GM19463 (cell line): Measurements from ENCODE around the gene GAL3ST2.
"Not testable (repeated sequence)": the region's sequence is repeated elsewhere in the genome, so short reads cannot be mapped to it uniquely, and the experiment has no call there.

Experiments
- ATAC-seq: cut with Tn5 transposase; IDR thresholded peaks from one replicate; pipeline ENCODE4 v1.9.1; 2021; ENCODE audit warnings: mild to moderate bottlenecking, moderate library complexity; ENCODE audit not compliant: unreplicated experiment

GAL3ST2 gene

DNA sequence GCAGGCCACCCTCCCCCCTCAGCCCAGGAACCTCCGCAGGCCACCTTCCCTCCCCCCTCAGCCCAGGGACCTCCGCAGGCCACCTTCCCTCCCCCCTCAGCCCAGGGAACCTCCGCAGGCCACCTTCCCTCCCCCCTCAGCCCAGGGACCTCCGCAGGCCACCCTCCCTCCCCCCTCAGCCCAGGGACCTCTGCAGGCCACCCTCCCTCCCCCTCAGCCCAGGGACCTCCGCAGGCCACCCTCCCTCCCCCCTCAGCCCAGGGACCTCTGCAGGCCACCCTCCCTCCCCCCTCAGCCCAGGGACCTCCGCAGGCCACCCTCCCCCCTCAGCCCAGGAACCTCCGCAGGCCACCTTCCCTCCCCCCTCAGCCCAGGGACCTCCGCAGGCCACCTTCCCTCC, 29.6 kb downstream of the GAL3ST2 start:
- not testable (repeated sequence) for ATAC-seq

DNA sequence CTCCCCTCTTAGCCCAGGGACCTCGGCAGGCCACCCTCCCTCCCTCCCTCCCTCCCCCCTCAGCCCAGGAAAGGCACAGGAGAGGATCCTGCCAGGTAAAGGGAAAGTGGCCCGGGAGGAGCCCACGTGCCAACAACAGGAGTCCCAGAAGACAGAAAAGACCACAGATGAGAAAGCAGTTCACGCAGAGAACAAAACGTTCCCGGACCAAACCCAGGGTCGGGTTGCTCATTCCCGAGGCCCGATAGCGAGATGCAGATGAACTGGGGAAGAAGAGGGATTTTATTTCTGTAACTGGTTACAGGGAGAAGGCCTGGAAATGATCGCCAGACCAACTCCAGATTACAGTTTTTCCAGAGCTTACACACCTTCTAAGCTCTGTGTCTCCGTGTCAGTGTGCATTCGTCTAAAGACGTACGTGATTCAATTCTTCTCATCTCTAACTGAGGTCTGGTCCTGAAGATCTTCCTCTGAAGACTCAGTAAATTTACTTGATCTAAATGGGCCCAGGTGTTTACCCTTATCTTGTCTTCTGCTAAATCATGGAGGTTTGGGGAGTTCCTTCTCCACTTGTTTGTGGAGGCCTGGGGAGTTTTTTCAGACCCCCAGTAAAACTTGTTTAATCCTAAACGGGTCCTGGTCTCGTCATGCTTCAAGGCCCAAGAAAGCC, 31.6 kb downstream of the GAL3ST2 start:
- ATAC-seq: no peak

DNA sequence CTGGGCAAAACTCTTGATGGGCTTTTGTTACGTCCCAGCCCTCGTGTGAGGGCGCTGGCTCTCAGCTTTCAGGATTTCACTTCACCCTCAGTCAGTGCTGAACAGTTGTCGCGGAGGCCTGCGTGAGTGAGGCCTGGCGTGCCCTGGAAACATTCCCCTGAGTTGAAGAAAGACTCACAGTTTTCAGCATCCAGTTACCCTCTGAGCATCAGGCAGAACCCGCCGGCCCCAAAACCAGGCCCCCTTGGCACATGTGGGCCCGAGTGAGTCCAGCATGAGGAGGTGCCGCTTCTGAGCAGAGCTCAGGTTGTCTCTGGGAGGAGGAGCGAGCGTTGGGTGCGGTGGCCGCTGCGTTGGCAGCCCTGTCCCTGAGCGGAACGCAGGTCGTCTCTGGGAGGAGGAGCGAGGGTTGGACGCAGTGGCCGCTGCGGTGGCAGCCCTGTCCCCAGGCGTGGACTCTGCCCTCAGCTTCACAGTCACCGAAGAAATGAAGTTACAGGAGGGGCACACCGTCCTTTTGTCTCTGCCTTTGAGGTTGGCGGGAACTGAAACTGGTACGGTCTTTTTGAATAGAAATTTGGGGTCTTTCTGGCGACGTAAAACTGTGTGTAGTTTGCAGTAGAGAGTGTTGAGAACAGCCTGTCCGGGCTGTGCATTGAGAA, 32.2 kb downstream of the GAL3ST2 start, which contains the start of gene NEU4:
Gene NEU4, plus strand, starts transcription at position 473 of the 662 bp plus-strand sequence. CDS start 5,292 bp downstream, outside the sequence.
- ATAC-seq: no peak

DNA sequence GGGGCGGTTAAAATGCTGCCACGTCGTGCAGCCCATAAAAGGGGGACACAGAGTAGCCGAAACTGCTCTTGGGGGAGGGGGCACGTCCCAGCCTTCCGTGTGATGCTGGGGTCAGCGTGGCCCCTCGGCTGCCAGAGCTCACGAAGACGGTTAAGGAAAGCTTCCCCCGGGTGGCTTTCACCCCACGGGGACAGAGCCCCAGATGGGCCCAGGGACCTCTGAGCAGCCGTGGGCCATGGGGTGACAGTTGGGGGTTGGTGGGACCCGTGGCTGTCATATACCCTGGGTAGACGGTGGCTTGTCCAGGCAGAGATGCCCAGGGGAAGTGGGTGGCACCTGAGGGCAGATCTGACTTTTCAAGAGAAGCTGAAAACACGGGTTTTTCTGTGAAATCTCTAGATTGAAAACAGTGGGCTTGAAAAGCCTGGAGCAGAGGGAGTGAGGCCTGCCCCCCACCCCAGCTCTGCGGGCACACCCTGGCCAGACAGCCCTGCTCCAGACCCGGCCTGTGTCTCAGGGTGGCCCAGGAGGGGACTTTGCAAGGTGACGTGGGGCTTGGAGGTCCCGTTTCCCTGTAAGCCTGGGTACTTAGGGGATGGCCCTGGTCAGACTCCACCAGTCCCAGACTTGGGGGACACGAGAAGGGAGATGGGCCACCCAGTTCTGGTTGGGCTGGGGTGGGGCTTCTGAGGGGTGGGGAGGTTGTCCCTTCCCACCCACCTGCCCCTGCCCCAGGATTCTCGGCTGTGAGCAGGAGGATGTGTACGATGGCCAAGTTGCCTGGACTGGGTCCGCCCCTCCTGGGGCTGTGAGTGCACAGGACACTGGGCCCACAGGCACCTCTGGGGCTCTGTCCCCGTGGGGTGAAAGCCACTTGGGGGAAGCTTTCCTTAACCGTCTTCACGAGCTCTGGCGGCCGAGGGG, 33.0 kb downstream of the GAL3ST2 start:
- ATAC-seq: no peak

DNA sequence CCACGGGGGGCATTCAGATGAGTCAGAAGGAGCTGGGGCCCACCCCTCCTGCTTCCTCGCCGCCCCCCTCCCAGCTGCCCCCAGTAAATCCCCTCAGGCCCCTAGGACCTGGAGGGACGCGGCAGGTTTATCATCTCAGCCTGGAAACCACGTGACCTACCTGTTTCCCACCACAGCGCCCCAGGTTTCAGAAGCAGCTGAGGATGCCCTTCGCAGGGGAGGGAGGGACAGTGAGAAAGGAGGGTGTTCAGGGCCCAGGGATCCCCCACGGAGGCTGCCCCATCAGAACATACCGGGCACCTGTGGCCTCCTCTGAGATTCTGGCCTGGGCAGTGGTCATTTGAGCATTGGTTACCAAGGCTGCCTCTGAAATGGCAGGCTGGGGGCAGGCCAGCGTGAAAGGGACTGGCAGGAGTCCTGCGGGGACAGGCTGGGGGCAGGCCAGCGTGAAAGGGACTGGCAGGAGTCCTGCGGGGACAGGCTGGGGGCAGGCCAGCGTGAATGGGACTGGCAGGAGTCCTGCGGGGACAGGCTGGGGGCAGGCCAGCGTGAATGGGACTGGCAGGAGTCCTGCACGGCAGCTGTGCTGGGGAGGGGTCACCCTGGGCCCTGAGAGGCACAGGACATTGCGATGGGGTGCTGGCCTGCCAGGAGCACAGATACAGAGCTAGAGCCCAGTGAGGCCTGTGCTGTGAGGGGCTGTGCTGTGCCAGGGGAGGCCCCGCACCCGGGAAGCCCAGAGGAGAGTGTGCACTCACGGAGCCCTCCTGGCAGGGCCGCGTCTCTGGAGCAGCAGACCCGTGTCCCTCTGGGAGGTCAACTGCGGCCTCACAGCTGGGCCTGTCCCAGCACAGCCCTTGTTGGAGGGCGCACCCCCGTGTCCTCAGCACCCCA, 33.9 kb downstream of the GAL3ST2 start:
- ATAC-seq: no peak

DNA sequence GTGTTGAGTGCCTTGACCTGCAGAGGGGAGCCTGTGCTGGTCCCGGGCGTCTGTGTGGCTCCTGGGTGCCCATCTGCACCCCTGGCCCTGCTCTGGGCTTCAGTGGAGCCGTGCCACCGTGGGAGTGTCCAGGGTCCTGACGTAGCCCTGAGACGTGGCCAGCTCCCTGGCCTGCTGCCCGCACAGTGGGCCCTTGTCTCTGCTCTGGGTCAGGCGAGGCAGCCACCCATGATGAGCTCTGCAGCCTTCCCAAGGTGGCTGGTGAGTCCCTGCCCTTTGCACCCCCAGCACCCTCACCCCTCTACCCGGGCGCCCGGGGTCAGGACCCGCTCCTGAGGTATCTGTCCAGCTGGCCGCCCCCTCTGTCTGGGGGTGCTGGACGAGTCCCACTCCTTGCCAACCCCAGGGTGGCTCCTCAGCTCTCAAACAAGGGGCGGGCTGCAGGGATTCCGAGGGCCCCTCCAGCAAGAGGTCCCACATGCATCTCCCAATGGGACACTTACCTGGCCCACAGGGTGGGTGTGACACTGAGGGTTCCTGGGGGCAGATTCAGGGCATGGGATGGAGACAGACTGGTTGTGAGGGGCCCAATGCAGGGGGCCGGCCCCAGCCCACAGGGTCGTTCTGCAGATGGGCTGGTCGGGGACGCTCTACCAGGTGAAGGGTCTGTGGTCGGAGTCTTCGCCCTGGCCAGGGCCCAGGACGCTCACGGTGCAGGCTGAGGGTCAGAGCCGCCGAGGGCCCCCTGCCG, 34.8 kb downstream of the GAL3ST2 start:
- no peak for ATAC-seq

DNA sequence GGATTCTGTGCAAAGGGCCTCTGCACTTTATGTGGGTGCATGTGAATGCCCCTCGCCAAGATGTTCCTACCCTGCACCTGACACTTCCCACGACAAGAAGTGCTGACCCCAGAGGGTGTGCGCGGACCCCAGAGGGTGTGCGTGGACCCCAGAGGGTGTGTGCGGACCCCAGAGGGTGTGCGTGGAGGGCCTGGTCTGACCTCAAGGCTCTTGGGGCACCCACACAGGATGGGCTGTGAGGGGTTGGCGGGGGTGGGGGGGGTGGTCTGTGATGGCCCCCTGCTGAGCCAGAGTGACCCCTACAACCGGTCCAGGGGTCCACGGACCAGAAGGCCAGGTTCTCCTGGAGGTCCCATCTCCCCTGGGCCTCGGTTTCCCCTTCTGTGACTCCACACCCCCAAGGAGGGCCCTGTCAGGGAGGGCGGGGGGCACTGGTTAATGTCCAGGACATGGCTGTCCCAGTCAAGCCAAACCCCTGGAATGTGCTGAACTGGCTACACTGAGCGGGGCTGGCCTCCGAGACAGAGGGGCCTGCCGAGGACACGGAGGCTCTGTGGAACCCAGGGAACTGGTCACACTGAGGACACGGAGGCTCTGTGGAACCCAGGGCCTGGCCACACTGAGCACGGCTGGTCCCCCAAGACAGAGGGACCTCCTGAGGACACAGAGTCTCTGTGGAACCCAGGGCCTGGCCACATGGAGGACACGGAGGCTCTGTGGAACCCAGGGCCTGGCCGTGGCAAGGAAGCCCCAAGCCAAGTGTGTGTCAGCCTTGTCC, 35.5 kb downstream of the GAL3ST2 start:
- no peak for ATAC-seq

DNA sequence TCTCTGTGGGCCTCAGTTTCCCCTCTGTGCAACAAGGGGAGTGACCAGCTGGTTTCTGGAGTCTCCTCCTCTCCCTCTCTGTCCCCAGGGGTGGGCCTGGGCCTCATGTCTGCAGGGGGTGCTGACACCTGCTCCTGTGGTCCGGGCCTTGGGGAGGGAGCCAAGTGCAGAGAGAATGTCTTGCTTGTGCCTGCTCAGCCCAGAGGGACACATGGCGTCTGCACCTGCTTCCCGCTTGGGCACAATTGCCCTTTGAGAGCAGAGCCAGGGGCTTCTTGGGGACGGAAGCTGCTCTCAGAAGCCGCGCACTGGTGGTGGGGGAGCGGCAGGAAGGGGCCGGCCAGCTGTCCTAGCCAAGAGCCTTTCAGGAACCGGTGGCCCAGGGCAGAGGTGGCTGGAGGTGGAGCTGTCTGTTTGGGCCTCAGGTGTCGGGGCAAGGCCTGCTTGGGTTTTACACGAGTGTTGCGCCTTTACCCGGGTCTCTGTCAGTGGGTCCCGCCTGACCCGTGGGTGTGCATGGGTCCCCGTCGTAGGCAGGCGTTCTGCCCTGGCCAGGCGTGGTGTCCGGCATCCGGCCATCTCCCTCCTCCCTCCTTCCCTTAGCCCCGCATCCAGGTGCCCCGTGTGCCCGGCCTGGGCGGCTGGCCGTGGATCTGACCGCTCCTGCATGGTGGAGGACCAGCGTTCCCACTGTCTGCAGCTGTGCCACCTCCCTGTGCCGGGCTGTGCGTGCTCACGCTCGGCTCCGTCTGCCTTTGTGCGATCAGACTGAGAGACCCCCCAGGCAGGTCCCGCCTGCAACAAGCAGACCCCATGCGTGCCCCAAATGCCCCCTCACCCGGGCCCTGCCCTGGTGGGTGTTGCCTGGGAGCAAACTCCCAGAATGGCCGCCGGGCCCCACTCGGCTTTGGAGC, 36.4 kb downstream of the GAL3ST2 start:
- ATAC-seq: no peak

DNA sequence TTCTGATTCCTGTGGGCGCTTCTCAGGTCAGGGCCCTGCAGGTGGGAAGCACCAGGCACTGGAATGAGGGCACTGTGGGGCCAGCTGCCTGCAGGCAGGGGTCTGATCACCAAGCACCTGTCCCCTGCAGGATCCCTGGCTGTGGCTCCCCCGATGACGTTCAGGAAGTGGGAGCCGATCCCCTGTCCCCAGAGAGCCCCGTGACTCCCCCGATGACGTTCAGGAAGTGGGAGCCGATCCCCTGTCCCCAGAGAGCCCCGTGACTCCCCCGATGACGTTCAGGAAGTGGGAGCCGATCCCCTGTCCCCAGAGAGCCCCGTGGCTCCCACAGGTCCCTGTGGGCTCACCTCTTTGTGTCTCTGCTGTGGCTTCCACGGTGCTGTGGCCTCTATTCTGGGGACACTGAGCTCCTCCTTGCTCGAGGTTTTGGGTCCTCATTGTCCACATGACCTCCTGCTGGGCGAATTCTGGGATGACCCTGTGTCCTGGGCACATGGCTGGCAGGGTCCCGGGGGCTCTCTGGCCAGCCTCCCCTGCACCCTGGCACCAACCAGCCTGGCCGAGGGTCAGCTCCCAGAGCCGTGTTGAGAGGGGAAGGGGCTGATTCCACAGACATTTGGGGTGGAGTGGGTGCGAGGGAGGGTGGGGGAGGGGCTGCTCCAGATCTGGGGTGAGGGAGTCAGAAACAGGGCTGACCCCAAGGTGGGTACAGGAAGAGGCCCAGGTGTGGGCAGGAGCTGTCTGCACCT, 37.2 kb downstream of the GAL3ST2 start:
- no peak for ATAC-seq

DNA sequence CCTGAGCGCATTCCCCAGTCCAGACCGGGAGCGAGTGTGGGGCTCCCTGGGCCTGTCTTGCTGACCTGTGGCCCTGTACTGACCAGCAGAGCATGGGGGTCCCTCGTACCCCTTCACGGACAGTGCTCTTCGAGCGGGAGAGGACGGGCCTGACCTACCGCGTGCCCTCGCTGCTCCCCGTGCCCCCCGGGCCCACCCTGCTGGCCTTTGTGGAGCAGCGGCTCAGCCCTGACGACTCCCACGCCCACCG, 37.7 kb downstream of the GAL3ST2 start:
- no peak for ATAC-seq

DNA sequence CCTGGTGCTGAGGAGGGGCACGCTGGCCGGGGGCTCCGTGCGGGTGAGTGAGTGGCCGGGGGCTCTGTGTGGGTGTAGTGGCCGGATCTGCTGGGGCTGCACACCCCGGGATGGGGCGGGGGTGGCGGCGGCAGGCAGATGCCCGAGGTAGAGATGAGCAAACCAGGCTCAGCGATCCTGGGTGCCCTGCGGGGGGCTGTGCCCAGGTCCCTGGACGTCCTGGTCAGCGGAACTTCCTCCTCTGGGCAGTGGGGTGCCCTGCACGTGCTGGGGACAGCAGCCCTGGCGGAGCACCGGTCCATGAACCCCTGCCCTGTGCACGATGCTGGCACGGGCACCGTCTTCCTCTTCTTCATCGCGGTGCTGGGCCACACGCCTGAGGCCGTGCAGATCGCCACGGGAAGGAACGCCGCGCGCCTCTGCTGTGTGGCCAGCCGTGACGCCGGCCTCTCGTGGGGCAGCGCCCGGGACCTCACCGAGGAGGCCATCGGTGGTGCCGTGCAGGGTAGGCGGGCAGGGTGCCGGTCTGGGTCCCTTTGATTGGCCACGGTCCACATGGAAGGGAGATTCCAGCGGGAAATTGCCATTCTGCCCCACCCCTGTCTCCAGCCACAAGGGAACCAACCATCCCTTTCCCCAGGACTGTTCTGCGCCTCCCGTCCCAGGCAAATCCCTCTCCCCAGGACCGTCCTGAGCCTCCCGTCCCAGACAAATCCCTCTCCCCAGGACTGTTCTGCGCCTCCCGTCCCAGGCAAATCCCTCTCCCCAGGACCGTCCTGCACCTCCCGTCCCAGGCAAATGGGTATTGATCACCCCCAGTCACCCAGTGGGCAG, 38.2 kb downstream of the GAL3ST2 start:
- no peak for ATAC-seq

DNA sequence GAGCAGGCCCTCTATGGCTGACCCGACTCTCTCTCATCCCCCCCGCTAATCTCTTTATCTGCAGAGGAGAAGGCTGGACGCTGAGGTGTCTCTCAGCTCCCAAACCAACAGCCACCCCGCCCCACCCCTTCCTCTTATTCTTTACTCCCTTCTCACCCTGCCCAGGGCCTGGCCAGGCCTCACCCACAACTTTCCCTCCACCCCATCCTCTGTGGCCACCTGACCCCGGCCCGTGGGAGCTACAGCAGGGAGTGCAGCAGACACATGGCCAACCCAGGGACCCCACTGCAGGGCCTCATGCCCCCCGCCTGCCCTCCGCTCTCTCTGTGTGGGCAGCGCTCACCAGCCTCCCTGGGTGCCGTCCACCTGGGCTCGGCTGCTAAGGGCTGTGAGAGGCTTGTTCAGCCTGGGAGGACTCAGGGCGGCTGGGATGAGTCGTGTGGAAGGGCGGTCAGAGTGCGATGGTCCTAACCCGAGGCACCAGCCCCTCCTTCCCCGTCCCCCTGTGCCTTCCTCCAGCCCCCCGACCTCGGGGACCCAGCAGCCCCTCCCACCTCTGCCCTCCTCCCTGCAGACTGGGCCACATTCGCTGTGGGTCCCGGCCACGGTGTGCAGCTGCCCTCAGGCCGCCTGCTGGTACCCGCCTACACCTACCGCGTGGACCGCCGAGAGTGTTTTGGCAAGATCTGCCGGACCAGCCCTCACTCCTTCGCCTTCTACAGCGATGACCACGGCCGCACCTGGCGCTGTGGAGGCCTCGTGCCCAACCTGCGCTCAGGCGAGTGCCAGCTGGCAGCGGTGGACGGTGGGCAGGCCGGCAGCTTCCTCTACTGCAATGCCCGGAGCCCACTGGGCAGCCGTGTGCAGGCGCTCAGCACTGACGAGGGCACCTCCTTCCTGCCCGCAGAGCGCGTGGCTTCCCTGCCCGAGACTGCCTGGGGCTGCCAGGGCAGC, 39.1 kb downstream of the GAL3ST2 start:
- ATAC-seq: no peak

DNA sequence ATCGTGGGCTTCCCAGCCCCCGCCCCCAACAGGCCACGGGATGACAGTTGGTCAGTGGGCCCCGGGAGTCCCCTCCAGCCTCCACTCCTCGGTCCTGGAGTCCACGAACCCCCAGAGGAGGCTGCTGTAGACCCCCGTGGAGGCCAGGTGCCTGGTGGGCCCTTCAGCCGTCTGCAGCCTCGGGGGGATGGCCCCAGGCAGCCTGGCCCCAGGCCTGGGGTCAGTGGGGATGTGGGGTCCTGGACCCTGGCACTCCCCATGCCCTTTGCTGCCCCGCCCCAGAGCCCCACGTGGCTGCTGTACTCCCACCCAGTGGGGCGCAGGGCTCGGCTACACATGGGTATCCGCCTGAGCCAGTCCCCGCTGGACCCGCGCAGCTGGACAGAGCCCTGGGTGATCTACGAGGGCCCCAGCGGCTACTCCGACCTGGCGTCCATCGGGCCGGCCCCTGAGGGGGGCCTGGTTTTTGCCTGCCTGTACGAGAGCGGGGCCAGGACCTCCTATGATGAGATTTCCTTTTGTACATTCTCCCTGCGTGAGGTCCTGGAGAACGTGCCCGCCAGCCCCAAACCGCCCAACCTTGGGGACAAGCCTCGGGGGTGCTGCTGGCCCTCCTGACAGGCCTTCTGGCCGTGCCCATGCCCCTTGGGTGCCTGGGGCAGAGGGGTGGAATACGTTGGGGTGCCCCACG, 40.0 kb downstream of the GAL3ST2 start:
- no peak for ATAC-seq

DNA sequence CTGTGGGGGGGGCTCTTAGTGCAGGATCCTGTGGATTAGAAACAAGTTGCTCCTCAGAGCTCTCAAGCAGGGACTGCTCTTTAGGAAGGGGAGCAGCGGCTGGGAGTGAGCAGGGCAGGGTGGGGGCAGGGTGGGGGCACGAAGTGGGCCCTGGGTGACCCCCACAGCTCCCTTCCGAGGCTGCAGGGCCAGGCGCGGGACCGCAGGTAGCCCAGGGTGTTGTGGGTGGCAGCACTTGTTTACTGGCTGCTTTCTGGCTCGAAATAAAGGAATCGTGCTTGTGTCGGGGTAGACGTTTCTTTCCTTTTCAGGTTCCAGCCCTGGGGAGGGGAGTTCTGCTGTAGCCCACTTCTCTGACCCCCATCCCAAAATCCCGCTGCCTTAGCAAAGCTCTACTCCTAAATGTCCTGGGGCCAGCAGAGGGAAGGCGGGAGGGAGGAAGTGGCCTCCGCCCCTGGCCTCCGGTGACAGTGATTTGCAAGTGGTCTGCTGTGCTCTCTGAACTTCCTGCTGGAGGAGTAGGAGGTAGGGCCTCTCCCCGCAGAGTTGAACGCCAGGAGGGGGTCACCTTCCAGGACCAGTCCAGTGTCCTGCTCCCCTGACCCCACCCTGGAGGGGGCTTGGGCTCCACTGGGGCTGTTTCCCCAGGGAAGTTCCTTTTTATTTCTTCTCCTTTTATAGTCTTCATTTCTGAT, 40.7 kb downstream of the GAL3ST2 start:
- no peak for ATAC-seq
